ENCODE data around the gene TSG101.

TSG101 gene, protein sequence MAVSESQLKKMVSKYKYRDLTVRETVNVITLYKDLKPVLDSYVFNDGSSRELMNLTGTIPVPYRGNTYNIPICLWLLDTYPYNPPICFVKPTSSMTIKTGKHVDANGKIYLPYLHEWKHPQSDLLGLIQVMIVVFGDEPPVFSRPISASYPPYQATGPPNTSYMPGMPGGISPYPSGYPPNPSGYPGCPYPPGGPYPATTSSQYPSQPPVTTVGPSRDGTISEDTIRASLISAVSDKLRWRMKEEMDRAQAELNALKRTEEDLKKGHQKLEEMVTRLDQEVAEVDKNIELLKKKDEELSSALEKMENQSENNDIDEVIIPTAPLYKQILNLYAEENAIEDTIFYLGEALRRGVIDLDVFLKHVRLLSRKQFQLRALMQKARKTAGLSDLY

DNA sequence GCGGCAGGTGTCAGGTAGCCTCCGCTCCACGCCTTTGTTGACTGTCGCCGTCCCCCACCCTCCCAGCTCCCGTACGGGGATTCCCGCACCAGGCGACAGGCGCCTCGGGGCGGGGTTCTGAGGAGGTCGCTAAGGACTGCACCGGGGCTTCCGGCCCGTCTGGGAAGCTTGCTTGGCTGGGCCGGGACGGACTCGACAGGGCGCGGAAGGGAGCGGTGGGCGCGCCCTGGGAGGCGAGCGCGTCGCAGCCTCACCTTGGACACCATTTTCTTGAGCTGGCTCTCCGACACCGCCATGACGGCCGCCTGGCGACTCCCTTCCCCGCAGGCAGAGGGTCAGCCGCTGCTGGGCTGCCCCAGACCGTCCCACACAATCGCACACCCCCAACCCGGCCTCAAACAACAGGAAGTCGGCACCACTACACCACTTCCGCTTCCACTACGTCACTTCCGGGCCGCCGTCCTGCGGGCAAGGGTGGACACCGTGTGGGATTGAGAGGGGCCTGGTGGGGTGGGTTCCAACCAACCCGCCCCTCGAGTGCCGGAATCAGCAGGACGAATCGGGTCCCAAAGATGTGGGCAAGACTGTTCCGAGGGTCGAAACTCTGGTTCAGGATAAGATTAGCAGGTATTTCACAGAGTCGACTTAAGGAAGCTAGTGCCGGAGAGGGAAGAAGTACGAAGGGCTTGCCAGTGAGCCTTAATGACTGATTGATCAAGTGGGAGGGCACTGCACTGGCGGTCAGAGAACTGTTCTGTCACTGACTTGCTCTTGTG, at the start of gene TSG101:
Gene TSG101, minus strand, starts transcription at position 422 of the 776 bp plus-strand sequence. Its CDS starts 126 bp downstream, at position 296.
- peak; percentile 92 for DNase-seq

- DNase-seq = no peak
These were observed 48.6 kb upstream of the TSG101 start for GRCh38 chr11:18575361-18575760.

DNA sequence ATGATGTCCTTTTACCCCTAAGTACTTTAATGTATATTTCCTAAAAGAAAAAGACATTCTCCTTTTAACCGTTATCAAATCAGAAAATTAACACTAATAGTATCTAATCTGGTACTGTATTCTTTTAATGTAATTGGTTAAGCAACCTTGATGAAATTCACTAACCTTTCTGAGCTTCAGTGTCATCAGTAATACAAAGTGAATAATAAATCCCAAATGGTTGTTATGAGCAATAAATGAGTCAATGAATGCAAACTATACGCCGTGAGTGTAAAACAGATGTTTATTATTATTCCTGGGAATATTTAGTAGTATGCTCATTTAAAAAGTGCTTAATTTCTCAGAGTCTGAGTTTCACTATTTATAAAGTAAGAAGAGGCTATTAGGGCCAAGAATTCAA, 40.3 kb upstream of the TSG101 start:
- no peak for DNase-seq

- no peak for DNase-seq
These were observed 39.7 kb upstream of the TSG101 start for GRCh38 chr11:18566406-18566805.

GRCh38 chr11:18564149-18564548, 37.4 kb upstream of the TSG101 start:
- DNase-seq = no peak

- no peak for DNase-seq
These were observed 36.5 kb upstream of the TSG101 start for GRCh38 chr11:18563090-18563730.

DNA sequence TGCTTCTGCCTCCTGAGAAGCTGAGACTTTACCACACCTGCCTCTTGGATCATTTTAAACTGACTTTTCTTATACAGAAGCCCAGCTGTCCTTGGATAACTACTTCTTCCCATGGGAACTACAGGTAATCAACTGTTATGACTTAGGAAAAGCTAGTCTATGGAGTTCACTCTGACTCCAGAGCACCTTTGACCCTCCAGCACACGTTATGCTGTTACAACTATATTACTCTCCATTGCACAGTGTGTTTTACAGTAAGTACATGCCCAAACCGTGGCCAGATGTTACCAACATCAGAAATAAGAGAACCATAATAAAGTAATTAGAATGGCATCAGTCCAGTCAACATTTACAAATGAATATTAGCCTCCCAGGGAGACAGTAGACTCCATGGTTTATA, 21.3 kb upstream of the TSG101 start:
- no peak for DNase-seq

DNA sequence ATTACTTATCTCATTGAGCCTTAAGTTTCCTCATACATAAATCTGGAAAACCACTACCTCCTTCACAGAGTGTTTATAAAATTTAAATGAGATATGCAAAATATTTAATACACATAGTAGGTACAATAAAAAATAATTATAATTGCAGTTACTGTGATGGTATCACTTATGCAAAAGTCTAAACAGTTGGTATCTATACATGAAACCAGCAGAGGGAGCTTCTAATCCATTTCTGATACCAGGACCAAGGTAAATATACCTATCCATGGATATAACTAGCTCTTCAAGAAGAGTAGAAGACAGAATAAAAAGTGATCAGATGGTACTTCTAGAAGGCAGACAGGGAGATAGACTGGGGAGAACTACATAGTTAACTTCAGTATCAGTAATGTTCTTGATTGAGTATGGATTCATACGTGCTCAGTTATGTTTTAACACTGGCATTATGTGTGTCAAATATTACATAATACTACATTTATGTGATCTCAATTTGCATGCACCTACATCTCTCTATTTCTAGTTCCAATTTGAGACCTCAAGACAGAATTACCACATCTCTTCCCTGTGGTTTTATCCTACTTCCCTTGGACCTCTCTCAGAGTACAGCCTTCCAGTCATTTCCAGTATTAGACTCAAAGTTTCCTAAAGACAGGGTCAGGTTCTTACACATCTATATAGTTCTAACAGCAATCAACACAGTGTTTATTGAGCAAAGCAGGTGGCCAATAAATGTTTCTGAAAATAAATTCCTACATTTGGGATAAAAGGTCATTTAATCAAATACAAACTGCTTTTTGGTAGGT, 13.7 kb upstream of the TSG101 start:
- peak in 1 of 2 experiments; percentile 4 for DNase-seq

DNA sequence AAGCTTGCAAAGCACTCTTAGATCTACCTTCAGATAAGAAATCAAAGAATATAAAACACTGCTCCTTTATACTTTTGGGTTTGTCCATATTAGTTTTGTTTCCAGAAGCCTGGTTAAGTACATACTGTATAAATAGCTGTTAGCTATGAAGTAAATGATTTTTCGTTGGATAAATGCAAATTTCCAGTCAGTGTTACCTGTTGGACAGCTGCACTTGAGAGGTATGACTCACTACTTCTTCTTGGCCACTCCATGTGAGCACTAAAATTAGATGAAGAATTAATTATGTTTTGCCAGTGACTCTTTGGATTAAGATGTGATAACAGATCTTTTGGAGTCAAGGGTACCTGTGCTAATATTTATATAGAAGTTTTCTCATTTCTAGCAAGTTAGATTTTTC, 9.5 kb upstream of the TSG101 start:
- no peak for DNase-seq

DNA sequence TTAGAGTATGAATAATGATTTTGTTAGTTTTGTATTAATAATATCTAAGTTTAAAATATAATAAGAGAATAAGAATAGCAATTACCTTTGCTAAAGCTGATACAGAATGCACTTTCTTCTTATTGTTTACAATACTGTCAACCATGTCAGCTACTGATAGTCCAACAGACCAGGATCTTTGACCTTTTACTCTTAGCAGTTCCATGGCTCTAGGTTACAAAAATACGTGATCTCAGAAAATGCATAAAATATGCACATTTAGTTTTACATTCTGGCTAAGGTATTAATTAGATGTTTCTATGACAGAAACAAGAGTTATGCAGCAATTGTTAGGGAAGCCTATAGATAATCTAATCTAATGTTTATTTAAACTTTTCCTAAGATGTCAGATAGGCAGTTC, 7.5 kb upstream of the TSG101 start:
- DNase-seq = no peak

DNA sequence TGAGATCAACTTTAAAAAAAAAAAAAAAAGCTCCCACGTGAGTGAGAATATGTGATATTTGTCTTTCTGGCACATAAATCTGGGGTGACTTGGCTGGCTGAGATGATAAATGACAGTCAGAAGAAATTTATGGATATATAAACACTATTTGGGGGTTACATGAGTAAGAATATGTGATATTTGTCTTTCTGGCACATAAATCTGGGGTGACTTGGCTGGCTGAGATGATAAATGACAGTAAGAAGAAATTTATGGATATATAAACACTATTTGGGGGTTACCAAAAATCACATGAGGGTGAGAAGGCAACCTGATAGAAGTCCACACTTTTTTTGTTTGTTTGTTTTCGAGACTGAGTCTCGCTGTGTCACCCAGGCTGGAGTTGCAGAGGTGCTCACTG, 6.6 kb upstream of the TSG101 start:
- no peak for DNase-seq

GRCh38 chr11:18527512-18527911, 770 bp upstream of the TSG101 start:
- no peak for DNase-seq

- peak in 1 of 2 experiments; percentile 1 for DNase-seq
These were observed 617 bp downstream of the TSG101 start for GRCh38 chr11:18526130-18526520.

- DNase-seq = no peak
These were observed 2.5 kb downstream of the TSG101 start for GRCh38 chr11:18524248-18524647.

GRCh38 chr11:18523084-18523483, 3.7 kb downstream of the TSG101 start:
- DNase-seq = no peak

DNA sequence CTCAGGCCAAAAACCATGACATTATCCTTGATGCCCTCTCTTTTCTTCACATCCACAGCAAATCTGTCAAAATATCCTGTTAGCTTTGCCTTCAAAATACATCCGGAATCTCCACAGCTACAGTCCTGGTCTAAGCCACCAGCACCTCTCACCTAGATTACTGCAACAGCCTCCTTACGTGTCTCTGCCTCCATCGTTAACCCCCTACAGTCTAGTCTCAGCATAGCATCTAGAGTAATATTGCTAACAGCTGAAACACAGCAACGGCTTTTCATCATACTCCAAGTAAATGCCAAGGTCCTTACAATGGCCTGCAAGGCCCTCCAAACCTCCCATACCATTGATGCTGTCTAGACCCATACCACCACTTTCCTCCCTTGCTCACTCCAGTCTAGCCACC, 4.4 kb downstream of the TSG101 start:
- DNase-seq = no peak

DNA sequence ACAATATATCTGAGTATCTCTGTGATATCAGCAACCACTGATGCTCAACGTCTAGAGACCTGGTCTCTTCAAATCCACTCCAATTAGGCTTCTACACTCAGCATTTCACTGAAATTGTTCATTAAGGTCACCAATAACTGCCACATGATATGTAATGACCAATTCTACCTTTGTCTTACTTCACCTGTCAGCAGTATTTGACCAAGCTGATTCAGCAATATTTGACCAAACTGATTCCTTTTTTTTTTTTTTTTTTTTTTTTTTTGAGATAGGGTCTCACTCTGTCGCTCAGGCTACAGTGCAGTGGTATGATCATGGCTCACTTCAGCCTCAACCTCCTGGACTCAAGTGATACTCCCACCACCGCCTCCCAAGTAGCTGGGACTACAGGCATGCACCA, 5.6 kb downstream of the TSG101 start:
- DNase-seq = no peak

- no peak for DNase-seq
These were observed 24.4 kb downstream of the TSG101 start for GRCh38 chr11:18502352-18502751.

GRCh38 chr11:18501629-18502028, 25.1 kb downstream of the TSG101 start:
- no peak for DNase-seq

DNA sequence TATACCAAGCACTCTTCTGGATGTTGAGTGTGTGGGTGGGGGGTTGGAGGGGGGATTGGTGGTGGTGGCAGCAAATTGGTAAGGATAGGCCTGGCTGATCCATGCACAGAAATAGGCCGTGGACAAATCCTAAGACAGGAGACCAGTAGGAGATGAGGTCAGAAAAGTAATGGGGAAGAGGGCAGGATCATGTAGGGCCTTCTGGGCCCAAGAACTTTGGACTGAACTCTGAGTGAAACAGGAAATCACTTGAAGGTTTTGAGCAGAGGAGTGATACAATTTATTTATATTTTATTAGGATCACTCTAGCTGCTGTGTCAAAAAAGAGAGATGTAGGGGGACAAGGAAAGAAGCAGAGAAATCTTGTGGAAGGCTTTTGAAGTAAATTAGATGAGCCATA, 28.7 kb downstream of the TSG101 start:
- DNase-seq = no peak

DNA sequence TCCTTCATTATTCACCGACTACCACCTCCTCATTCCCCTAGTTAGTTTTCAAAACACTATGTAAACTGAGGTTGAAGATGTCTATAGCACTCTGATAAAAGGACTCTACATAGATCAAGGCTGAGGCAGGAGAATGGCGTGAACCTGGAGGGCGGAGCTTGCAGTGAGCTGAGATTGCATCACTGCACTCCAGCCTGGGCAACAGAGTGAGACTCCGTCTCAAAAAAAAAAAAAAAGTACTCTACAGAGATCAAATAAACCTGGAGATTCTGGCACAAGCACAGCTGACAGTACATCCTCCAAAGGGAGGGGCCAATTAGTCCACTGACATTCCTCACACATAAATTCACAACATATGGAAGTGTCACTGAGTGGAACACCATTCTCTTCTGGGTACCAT, 31.0 kb downstream of the TSG101 start:
- DNase-seq = no peak

DNA sequence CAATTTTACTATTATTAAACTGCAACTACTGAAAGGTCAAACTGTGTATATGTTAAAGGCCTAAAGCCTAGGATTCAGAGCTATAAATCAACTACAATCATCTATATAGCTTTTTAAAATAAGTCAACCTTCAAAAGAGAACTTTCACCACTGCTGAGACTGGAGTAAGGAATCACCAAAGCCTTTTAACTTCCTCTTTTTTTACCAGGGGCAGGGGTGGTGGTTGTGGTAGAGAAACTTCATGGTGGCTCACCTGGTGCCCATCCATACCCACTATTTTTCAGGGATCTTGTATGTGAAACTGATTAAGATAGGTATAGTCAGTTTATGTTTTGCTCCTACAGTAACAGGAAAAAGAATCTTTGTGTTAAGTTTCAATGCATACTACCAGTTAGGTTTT, 31.5 kb downstream of the TSG101 start:
- DNase-seq = no peak

GRCh38 chr11:18493310-18493709, 33.4 kb downstream of the TSG101 start:
- DNase-seq = no peak

Data from NCI-H446 (cell line).